ENCODE results near the gene TMPRSS15.

The TMPRSS15 gene

DNA sequence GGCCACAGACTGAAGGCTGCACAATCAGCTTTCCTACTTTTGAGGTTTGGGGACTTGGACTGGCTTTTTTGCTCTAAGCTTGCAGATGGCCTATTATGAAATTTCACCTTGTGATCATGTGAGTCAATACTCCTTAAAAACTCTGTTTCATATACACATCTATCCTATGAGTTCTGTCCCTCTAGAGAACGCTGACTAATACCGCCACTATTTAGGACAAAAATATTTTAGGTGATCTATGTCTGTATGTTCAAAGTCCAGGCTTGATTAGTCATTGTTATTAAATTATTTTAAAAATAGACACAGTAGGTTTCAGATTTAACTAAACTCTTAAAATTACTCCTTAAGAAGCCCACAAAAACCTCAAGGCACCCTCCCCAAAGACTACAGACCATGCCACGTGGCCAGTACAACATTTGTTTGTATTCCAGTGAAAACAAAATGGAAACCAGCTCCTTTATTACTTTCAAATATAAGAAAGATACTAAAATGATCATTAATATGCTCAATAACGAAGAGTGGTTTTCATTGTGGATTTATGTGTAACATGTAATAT, 63.1 kb downstream of the TMPRSS15 start:
- no peak for DNase-seq

DNA sequence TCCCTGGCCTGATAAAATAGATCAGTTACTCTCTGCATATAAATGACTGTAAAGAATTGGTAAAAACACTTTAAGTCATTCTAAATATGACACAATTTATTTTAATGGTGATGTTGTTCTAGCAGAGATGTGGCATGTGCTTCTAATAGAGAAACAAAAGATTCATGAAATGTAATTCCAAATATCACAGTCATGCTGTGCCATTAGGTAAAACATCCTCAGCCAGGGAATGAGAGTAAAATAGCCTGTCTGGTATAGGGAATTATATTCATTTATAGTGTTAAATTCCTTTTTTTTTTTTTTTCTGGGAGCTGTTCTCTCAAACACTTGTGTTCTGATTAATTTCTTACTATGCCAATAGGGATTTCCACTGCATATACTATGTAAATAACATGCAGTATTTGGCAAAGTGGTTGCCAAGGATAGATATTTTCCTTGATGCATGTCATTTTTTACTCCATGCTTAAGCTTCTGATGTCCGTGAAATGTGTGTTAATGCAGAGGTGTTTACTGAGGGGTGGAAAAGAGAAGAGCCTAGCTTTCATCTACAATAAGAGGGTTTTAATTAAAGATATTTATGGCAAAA, 67.8 kb downstream of the TMPRSS15 start:
- DNase-seq: no peak

DNA sequence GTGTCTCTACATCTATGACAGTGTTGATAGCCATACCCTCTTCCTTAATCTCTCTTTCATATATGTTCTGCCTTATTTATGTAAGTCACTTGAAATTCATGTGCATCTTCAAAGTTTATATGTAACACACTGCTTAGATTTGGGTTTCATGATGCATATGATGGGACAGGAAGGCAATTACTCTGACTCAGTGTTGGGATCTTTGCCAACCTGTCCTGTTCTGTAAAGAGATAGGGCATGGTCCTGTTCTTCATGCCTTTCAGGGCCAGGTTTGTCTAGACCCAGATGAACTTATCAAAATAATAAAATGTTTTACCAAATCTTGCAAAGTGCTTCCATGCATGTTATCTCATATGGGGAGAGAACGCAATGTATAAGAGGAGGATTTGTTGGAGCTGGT, 69.5 kb downstream of the TMPRSS15 start:
- no peak for DNase-seq

DNA sequence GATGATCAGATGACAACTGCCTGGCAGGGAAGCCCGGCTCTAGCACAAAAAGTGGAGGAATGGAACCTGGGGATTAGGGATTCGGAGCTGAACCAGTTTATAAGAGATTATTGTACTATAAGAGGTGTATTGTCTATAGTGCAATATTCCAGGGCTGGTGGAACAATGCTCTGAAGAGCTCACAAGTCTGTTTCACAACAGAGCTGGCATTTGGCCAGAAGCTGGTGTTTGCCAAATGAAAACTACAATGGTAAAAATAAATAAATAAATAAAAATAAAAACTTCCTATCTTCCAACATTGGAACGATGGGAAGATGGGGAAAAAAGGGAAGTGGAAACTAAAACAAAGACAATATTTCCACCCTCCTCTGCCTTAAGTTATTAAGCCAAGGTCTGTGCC, 85.4 kb downstream of the TMPRSS15 start:
- DNase-seq: no peak

DNA sequence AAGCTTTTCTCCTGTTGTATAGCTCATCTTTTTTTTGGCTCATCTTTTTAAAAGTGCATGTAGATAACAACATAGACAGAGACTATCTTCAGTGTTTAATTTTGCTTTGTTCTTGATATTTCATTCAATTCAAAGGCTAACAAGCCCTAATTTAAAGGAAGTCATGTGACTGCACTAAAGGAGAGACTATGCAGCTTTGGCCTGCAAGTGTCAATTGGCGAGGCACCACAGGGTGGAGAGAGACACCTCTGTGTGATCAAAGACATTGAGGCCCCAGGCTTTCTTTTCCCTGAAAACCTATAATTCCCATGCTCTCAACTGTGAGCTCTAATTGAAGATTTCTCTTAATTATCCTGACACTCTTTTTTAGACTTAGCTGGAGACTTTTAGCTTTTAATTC, 105.4 kb downstream of the TMPRSS15 start:
- DNase-seq: no peak

DNA sequence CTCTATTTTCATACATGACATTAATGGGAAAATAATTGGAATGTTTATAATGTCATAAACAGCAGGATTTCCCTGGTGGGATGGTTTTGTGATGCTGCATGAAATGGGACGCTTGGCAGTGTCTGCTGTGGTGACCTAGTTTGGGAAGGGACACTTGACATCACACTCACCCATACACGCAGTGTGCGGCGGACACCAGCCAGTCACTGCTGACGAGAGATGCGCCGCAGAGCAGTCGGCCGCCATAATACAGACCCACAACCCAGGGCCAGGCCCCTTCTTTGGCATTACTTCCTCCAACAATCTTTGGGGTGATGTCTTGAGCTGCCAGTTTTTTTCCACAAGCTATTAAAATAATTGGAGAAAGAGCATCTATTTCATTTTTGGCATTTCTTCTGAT, 109.5 kb downstream of the TMPRSS15 start:
- DNase-seq: no peak

DNA sequence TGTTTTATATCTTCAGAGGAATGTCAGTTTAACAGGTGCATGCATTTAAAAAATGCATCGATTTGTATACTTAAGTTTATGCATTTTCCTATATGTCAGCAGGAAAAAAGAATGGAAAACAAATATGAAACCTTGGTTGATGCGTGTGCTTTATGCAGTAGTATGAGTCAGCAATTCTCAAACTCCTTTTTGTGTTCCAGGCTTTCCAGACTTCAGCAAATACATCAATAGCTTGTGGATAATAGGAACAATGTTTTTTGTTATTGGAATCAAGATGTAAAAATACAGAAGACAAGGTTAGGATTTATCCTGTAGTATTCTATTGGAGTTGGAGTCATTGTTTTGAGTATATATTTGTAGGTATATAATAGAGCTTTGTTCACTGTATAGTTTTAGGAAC, 113.7 kb downstream of the TMPRSS15 start:
- no peak for DNase-seq

DNA sequence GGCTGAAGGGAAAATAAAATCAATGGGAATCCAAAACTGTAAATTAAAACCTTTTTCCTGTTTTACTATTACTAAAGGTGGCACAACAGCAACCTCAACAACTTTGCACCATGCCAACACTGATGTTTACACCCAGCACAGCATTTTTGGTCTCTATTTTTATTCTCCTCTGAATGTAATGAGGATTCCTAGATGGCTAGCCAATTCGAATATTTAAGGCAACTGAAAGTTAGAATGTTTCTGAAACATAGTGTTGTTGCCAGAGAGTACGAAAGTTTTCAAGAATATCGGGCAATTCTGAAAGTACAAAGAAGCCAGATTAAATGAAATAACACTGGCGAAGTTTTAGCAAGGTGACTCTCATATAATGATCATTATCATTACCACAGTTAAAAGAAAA, 118.2 kb downstream of the TMPRSS15 start:
- no peak for DNase-seq

DNA sequence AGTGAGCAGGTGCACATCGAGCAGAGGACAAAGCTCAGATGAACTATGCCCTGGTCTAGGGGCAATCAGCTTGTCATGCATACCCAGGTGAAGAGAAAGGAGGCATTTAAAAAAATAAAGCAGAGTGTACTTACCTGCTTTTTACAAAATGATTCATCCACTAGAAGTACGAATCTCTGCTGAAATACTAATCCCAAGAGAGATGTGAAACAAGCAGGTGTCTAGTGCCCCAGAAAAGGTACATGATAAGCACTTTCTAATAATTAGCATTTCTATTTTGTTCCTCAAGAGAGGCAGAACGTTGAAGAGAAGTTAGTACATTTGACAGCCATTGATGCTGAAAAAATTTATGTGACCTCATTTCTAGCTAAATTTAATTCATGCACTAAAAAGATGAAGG, 127.8 kb downstream of the TMPRSS15 start:
- DNase-seq: no peak

DNA sequence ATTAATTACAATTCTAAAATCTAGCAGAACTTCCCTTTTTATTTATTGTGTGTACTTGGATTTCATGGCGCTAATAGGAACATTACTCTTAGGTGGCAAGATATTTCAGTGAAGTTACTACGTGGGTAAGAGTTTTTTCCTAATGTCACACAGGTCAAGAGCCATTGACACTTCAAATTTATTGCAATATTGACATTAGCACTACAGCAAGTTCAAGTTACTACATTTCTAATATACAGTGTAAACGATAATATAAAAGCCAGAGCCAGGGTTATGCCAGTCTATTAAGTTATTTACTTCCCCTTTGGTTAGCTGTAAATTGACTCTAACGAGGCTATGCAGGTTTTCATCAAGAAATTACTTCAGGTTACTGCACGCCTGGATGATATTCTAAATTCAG, 129.2 kb downstream of the TMPRSS15 start:
- DNase-seq: no peak

DNA sequence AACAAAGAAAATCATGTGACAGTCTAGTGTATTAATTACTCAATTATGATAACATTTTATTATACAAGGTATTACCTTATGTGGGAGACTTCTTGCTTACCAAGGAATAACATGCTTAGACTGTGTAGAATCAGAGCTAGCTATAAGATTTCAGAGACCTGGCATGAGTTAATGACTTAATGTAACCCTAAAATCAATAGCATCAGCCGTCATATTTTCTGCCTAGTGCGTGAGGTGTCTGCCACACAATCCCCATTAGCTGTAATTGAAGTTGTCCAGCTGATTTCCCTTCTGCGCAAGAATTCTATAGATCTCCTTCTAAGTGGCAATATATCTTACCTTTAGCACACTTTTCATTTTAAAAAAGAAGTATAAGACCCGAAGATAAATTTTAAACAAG, 130.2 kb downstream of the TMPRSS15 start:
- DNase-seq: no peak

DNA sequence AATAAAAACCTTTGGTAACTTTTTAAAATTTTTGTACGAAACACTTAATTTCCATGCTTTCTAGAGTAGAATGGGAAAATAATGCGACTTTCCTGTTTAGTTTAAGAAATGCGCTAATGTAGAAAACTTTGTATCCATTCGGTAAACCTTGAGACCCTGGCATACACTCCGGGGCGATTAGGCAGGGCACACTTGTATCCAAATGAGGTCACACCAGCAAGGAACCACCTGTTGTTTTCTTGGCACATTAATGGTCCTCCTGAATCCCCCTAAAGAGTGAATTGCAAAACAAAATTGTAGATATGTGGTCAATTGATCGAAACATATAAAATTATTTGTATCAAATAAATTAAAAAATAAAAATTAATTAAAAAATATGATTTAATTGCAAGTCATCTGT, 133.7 kb downstream of the TMPRSS15 start:
- no peak for DNase-seq

DNA sequence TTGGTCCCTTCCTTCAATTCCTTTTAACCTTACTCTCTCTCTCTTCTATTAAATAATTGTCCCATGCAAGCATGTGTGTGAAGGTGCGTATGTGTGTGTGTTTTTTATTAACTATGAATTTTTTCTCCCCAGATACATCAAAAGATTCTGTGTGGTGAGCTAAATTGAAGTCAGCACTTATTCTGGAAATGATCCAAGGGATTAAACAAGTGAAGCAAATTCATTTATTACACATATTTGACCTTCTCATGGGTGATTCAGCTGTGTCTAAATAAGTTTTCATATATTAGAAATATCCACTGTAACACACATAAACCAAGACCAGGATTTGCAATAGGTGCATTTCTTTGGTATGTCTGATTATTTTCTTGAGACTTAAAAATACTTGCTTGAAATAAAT, 134.7 kb downstream of the TMPRSS15 start:
- no peak for DNase-seq

DNA sequence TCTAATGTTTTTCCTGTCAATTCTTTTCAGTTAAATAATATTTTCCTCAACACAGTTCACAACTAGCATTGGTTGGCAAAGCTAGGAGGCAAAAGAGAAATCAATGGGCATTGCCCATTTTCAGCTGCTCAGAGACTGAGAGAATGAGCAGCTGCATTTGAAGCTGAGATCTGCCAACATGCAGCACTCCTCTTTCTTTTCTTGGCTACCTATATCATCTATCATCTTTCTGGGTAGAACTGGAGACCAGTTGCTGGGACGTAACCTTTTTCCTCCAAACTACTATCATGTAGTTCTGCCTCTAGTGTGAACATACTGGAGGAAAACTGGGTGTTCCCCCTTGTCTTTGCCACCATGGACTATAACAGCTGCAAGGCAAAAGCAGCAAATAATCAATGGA, 136.1 kb downstream of the TMPRSS15 start:
- DNase-seq: no peak

DNA sequence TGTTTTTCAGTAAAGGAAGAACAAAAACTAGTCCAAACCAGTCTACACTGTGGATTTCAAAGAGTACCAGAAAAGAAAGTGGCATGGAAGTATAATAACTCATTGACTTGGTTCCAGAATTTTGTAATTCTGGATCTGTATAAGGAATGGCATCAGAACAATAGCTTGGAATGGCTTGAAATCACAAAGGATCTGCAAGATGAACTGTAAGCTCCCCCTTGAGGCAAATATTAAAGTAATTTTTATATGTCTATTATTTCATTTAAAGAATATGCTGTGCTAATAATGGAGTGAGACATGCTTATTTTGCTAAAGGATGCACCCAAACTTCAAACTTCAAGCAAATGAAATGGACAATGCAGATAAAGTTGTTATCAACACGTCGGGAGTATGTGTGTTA, 137.6 kb downstream of the TMPRSS15 start:
- DNase-seq: no peak

DNA sequence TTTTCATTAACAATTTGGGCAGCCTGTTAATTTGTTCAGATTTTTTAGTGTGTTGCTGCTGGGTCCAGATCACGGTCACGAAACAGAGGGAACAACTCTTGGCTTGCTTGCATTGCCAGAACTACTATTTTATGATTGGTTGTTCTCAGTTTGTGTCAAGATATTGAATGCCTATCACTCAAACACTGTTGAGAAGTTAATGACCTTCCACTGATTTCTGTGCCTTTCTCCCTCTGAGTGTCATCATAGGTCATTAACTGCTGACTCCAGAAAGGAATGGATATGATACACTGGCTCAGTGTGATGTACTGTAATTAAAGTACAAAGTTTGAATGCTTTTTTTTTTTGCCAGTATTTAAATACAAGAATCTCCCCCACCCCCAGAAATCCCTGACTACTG, 149.8 kb downstream of the TMPRSS15 start:
- no peak for DNase-seq

DNA sequence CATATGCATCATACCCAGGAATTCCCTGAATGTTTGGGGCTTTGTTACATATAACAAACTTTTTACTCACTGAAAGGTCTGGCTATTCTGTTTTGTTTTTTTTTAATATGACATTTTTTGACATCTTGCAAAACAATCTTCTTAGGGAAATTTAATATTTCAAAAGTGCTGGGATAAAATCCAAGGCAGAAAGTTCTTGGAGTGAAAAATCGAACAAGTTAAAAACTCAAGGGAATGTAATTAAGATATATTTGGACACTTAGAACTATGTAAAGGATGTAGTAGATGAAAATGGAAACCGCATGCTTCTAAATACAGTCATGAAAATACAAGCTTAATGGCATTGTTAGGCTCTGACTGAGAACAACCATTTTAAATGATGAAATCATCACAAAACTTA, 150.4 kb downstream of the TMPRSS15 start:
- DNase-seq: no peak

DNA sequence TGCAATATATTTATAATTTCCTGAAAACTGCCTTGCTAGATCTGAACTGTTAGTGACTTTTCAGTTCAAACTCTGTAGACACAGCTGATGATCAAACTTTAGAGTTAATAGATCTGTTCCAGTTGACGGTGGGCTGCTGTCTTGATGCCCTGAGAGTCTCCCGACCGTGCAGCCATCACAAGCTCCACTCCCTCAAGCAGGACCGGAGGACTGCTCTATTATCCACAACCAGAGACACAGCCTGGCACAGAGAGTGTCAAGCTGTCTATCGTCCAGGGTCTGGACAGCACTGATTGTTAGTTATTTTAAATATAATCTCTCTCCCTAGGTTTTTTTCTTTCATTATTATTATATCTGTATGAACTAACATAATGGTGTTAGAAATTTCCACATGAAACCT, 150.9 kb downstream of the TMPRSS15 start:
- no peak for DNase-seq

DNA sequence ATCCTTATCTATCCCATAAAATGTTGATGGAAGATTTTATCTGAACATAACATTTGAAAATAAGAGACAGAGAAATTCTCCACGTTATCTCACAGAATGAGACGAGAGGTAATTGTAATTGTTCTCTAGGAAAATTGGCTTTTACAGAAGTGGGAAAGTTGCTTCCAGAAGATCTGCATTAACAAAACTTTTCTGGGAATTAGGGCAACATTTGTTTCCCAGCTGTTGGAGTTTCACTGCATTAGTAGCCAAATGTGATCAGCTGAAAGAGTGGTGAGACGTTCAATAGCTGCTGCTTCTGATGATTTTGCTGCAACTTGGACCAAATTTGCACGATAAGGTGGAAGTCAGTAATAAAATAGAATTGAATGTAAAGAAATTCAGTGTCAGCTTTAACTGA, 151.3 kb downstream of the TMPRSS15 start:
- DNase-seq: no peak

DNA sequence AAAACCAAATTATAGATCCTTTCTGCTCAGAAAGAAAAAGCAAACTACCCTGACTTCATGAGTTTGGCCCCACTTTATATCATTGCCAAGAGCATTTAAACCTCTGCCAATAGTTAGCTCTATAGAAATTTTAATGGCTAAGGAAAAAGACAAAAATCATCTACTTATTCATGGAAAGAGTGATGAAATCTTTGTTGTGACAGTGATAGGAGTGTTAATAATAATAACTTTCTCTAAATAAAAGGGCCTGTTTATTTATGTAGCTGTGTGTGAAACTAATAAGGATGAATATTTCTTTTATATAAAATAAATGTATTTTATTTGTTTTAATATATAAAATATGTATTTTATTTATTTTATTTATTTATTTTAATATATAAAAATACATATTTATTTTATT, 152.5 kb downstream of the TMPRSS15 start:
- no peak for DNase-seq

DNA sequence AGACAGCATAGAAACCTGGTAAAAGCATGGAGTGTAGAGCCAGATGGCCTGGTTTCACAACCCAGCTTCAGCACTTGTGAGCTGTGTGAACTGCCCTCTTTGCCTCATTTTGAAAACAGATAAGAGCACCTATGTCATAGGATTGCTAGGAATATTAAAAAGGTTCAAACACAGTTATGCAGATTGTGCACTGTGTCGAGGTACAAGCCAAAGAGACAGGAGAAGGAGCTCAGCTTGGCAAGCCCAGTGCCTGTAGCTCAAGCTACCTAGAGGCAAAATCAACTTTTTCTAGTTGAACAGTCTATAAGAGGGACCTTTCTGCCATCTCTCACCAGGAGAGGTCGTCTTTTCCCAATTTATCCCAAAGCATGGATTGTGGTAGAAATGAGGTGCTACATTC, 153.9 kb downstream of the TMPRSS15 start:
- DNase-seq: no peak

DNA sequence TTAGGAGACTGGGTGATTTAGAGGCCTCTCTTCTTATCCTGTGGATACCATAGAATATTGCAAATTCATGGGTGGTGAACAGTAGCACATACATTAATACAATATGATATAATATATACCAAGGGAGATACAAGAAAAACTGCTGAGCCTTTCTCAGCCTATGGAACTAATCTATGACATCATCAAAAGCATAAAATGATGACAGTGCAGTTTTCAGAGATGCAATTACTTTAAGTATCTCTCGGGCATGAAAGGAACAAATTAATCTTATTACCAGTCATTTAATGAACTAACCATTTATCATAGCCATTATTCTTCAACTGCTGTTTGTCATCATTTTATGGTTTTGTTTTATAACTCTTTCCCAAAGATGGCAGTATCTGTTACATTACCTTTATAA, 155.4 kb downstream of the TMPRSS15 start:
- no peak for DNase-seq

DNA sequence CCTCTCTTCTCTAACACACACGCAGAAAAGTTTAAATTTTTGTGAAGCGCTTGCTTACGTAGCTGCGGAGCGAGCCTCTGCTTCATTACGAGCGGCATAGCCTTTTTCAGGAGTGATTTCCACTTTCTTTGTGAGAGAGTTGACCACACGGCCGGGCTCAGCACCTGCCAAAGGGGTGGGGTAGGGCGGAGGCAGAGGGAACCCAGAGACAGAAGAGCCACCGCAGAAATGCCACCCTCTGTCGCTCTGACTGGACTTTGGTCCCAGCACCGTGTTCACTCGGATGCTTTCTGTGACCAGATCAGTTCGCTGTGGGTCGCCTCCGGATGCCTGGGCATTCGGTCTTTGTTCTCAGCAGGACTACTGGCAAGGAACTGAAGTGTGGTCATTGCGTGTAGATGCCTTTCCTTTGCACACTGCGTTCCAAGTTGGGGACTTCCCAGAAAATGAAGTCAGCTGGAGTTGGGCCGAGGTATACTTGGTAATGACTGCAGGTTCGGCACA, 158.1 kb downstream of the TMPRSS15 start:
- no peak for DNase-seq

DNA sequence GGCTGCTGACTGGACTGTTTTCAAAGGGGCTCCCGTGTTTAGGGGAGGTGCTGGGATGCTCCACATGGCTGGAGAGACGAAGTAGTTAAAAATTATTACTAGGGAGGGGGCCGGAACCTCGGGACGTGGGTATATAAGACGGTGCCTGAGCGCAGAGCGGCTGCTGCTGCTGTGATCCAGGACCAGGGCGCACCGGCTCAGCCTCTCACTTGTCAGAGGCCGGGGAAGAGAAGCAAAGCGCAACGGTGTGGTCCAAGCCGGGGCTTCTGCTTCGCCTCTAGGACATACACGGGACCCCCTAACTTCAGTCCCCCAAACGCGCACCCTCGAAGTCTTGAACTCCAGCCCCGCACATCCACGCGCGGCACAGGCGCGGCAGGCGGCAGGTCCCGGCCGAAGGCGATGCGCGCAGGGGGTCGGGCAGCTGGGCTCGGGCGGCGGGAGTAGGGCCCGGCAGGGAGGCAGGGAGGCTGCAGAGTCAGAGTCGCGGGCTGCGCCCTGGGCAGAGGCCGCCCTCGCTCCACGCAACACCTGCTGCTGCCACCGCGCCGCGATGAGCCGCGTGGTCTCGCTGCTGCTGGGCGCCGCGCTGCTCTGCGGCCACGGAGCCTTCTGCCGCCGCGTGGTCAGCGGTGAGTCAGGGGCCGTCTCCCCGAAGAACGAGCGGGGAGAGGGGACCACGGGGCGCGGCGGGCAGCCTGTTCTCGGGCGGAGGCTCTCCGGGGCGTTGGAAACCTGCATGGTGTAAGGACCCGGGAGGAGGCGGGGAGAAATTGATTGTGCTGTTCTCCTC, 158.7 kb downstream of the TMPRSS15 start, which contains the start of gene CHODL:
CHODL (plus strand) TSS at position 163 of the 793 bp plus-strand sequence; CDS start at position 554, 391 bp downstream.
- DNase-seq: no peak

Data from stimulated activated naive CD4-positive, alpha-beta T cell treated with Interleukin-2 at 50 U/mL for 16 hours (primary cell).